HCT116 (cell line): ENCODE measurements around the gene GAB2. TPM values are rescaled to one million over a fixed set of nuclear protein-coding genes. Genes with fewer than 3 reads are reported as not detected.

Experiments used
- ATAC-seq: fragments of 200-7000 bp; cut with Tn5 transposase; 2 replicates; pipeline ENCODE4 v1.9.1; 2020; ENCODE audit warnings: mild to moderate bottlenecking, moderate library complexity
- BruUV-seq: library from RNA; stranded (reverse); fragments of 400-500 nt; replicated peaks from 2 replicates; lab custom pipeline; 2021; lab: Mats Ljungman, UMichigan
- CTCF ChIA-PET: fragments of 300-600 bp; sonication (Branson Sonifier 250); formaldehyde crosslinking; loops from one replicate; lab custom pipeline; 2021; ENCODE audit warnings: antibody characterized with exemption; lab: Charles Lee
- POLR2A ChIA-PET: fragments of 300-600, 350-600 bp; sonication (Branson Sonifier 250); formaldehyde crosslinking; loops from one replicate; lab custom pipeline; 2021; ENCODE audit warnings: antibody characterized with exemption; lab: Charles Lee
- RAD21 ChIA-PET, 2 experiments: fragments of 300-600 bp; sonication (Branson Sonifier 250); formaldehyde crosslinking; loops; one replicate each; lab custom pipeline; 2023; ENCODE audit warnings: low total read pairs in 2 of 2; ENCODE audit not compliant: uncharacterized antibody in 2 of 2, unreplicated experiment in 2 of 2, low non-redundant PET in 1 of 2; lab: Charles Lee
- DNase-seq: peaks from one replicate; pipeline ENCODE4 v3.0.0-alpha.2; 2010; ENCODE audit warnings: low read depth, low spot score
- H2AFZ ChIP-seq: fragments of 200-600 bp; shearing (Covaris generic), sonication (generic); 2 replicates; pipeline ENCODE4 v1.6.1; 2017; ENCODE audit warnings: low read depth, mixed run types, mixed read lengths, antibody characterized with exemption, low read length; ENCODE audit not compliant: poor library complexity, severe bottlenecking
- H3K27ac ChIP-seq: 2 replicates; pipeline ENCODE4 v1.5.1; 2012; ENCODE audit warnings: low read depth, low read length
- H3K27me3 ChIP-seq: fragments of 200-600 bp; sonication (generic); 2 replicates; pipeline ENCODE4 v1.6.1; 2016; ENCODE audit warnings: mixed run types, low read length, mixed read lengths; ENCODE audit not compliant: insufficient read depth
- H3K36me3 ChIP-seq, 2 experiments: fragments of 200-500 bp in 1 of 2; fragments of 200-600 bp in 1 of 2; sonication (Bioruptor generic) in 1 of 2; sonication (generic) in 1 of 2; 2 replicates each; pipeline versions ENCODE4 v1.5.1 to v1.6.1; 2014 to 2016; ENCODE audit warnings: low read length in 2 of 2, inconsistent platforms in 1 of 2, mixed read lengths in 1 of 2, mixed run types in 1 of 2; ENCODE audit not compliant: insufficient read depth in 2 of 2, control insufficient read depth in 1 of 2
- H3K4me1 ChIP-seq, 2 experiments: fragments of 200-600 bp in 1 of 2; sonication (generic) in 1 of 2; 2 replicates each; pipeline versions ENCODE4 v1.5.1 to v1.6.1; 2012 to 2017; ENCODE audit warnings: low read length in 2 of 2, inconsistent platforms in 1 of 2, mild to moderate bottlenecking in 1 of 2, mixed read lengths in 1 of 2, mixed run types in 1 of 2, moderate library complexity in 1 of 2; ENCODE audit not compliant: insufficient read depth in 2 of 2, control insufficient read depth in 1 of 2
- H3K4me2 ChIP-seq: fragments of 200-600 bp; sonication (generic); 2 replicates; pipeline ENCODE4 v1.6.1; 2017; ENCODE audit warnings: mixed run types, low read length, mixed read lengths
- H3K4me3 ChIP-seq, 2 experiments: fragments of 200-600 bp in 1 of 2; sonication (generic) in 1 of 2; replicated peaks in 1 of 2; 2 replicates each; pipeline ENCODE4 v1.5.1; 2011 to 2016; ENCODE audit warnings: low read length in 2 of 2, control low read depth in 1 of 2, low read depth in 1 of 2, mild to moderate bottlenecking in 1 of 2, mixed read lengths in 1 of 2, mixed run types in 1 of 2
- H3K79me2 ChIP-seq: fragments of 200-600 bp; sonication (generic); 2 replicates; pipeline ENCODE4 v1.6.1; 2017; ENCODE audit warnings: mild to moderate bottlenecking, mixed run types, low read length, moderate library complexity, mixed read lengths; ENCODE audit not compliant: insufficient read depth
- H3K9ac ChIP-seq: fragments of 200-600 bp; sonication (generic); 2 replicates; pipeline ENCODE4 v1.6.1; 2016; ENCODE audit warnings: low read length, mixed read lengths
- H3K9me2 ChIP-seq: fragments of 200-600 bp; sonication (generic), shearing (Covaris generic); 2 replicates; pipeline ENCODE4 v1.6.1; 2017; ENCODE audit warnings: mixed run types, mild to moderate bottlenecking, moderate library complexity; ENCODE audit not compliant: insufficient read depth
- H3K9me3 ChIP-seq, 2 experiments: fragments of 200-500 bp in 1 of 2; fragments of 200-600 bp in 1 of 2; sonication (Bioruptor generic) in 1 of 2; sonication (generic) in 1 of 2; 2 replicates each; pipeline ENCODE4 v1.6.1; 2014 to 2017; ENCODE audit warnings: low read length in 2 of 2, mixed read lengths in 2 of 2, inconsistent platforms in 1 of 2, low read depth in 1 of 2, mild to moderate bottlenecking in 1 of 2, mixed run types in 1 of 2, moderate library complexity in 1 of 2; ENCODE audit not compliant: control insufficient read depth in 1 of 2, insufficient read depth in 1 of 2
- H4K20me1 ChIP-seq: fragments of 200-600 bp; sonication (generic), shearing (Covaris generic); 2 replicates; pipeline ENCODE4 v1.6.1; 2017; ENCODE audit warnings: mixed run types, mild to moderate bottlenecking, moderate library complexity; ENCODE audit not compliant: insufficient read depth
- ATF3 ChIP-seq: IDR thresholded peaks from 2 replicates; pipeline ENCODE4 v1.6.1; 2012
- EGR1 ChIP-seq: IDR thresholded peaks from 2 replicates; pipeline ENCODE4 v1.6.1; 2012; ENCODE audit warnings: low read depth
- ELF1 ChIP-seq: IDR thresholded peaks from 2 replicates; pipeline ENCODE4 v1.6.1; 2012; ENCODE audit warnings: low read depth, borderline replicate concordance
- EZH2phosphoT487 ChIP-seq: fragments of 200-600 bp; IDR thresholded peaks from 2 replicates; pipeline ENCODE4 v1.6.1; 2018; ENCODE audit warnings: antibody characterized with exemption, borderline replicate concordance
- FOSL1 ChIP-seq: IDR thresholded peaks from 2 replicates; pipeline ENCODE4 v1.6.1; 2012; ENCODE audit warnings: low read depth
- MAX ChIP-seq: IDR thresholded peaks from 2 replicates; pipeline ENCODE4 v1.6.1; 2012
- POLR2A ChIP-seq: IDR thresholded peaks from 2 replicates; pipeline ENCODE4 v1.7.0; 2011; ENCODE audit warnings: borderline replicate concordance; ENCODE audit not compliant: insufficient read depth, insufficient read length; ENCODE audit errors: extremely low read depth
- RAD21 ChIP-seq: IDR thresholded peaks from 2 replicates; pipeline ENCODE4 v1.6.1; 2012; ENCODE audit warnings: low read depth, mild to moderate bottlenecking
- REST ChIP-seq: IDR thresholded peaks from 2 replicates; pipeline ENCODE4 v1.6.1; 2012; ENCODE audit warnings: low read depth
- SIN3A ChIP-seq: IDR thresholded peaks from 2 replicates; pipeline ENCODE4 v1.6.1; 2012; ENCODE audit warnings: low read depth
- SP1 ChIP-seq: IDR thresholded peaks from 2 replicates; pipeline ENCODE4 v1.6.1; 2012; ENCODE audit warnings: low read depth
- SRF ChIP-seq: IDR thresholded peaks from 2 replicates; pipeline ENCODE4 v1.6.1; 2012; ENCODE audit warnings: low read depth
- YY1 ChIP-seq: IDR thresholded peaks from 2 replicates; pipeline ENCODE4 v1.6.1; 2011; ENCODE audit warnings: low read length, low read depth, moderate library complexity, mild to moderate bottlenecking; ENCODE audit not compliant: insufficient replicate concordance; ENCODE audit errors: extremely low read depth
- ZBTB33 ChIP-seq: IDR thresholded peaks from 2 replicates; pipeline ENCODE4 v1.6.1; 2011; ENCODE audit warnings: mild to moderate bottlenecking, low read length, moderate library complexity; ENCODE audit not compliant: insufficient replicate concordance; ENCODE audit errors: extremely low read depth
- ZFX ChIP-seq: fragments of 450-650 bp; IDR thresholded peaks from 2 replicates; pipeline ENCODE4 v1.6.1; 2017
- ZNF274 ChIP-seq: fragments of 200-500 bp; sonication (Bioruptor generic); IDR thresholded peaks from 2 replicates; pipeline ENCODE4 v1.6.1; 2014; ENCODE audit warnings: mild to moderate bottlenecking, low read depth, low read length, inconsistent platforms
- intact Hi-C: fragments of 100-400 bp; cut with micrococcal nuclease; formaldehyde crosslinking; loops from 2 replicates; pipeline ENCODE4 v1.10.0; 2022
- total RNA-seq: library from RNA; stranded (reverse); gene quantifications from one replicate; pipeline ENCODE4 v1.2.1, GENCODE V29; 2021; ENCODE audit not compliant: unreplicated experiment

GAB2 gene
- total RNA-seq, 1 experiment from 2014 or later: 1.9 TPM

GRCh38 chr11:78256962-78257361, 160.7 kb downstream of the GAB2 start:
- H3K9me2 ChIP-seq: no peaks in the 10 kb centered on the region
- RAD21 ChIA-PET: no interaction called here
- no peaks in the 10 kb centered on the region for H3K36me3 ChIP-seq
- H3K27ac ChIP-seq: no peak overlapping the region
- H3K4me1 ChIP-seq: no peaks in the 10 kb centered on the region
- H3K27me3 ChIP-seq: no peaks in the 10 kb centered on the region
- no peaks in the 10 kb centered on the region for H3K79me2 ChIP-seq
- BruUV-seq: no TSS peak
- CTCF ChIA-PET: no interaction called here
- no peak overlapping the region for H3K4me2 ChIP-seq
- H4K20me1 ChIP-seq: no peaks in the 10 kb centered on the region
- POLR2A ChIA-PET: no interaction called here
- TF ChIP-seq ATF3 (no peak), SP1 (no peak)
- DNase-seq (no peak), ATAC-seq (no peak)
- H3K4me3 ChIP-seq: no peak overlapping the region
- no peak overlapping the region for H3K9ac ChIP-seq
- H2AFZ ChIP-seq: no peak overlapping the region
- intact Hi-C loops: no loop called here
- no peaks in the 10 kb centered on the region for H3K9me3 ChIP-seq

GRCh38 chr11:78255919-78256318, 161.7 kb downstream of the GAB2 start:
- H3K4me2 ChIP-seq: no peak overlapping the region
- RAD21 ChIA-PET: no interaction called here
- CTCF ChIA-PET: no interaction called here
- ATAC-seq: no peak
- no peaks in the 10 kb centered on the region for H3K27me3 ChIP-seq
- POLR2A ChIA-PET: no interaction called here
- intact Hi-C loops: no loop called here
- no peaks in the 10 kb centered on the region for H3K9me3 ChIP-seq
- BruUV-seq: no TSS peak
- H2AFZ ChIP-seq: no peak overlapping the region
- no peaks in the 10 kb centered on the region for H3K9me2 ChIP-seq
- H3K4me1 ChIP-seq: no peaks in the 10 kb centered on the region
- no peak overlapping the region for H3K9ac ChIP-seq
- H3K79me2 ChIP-seq: no peaks in the 10 kb centered on the region
- DNase-seq: no peak
- H3K27ac ChIP-seq: no peak overlapping the region
- H3K36me3 ChIP-seq: no peaks in the 10 kb centered on the region
- no peak for TF ChIP-seq EGR1
- TF ChIP-seq FOSL1: no peak
- TF ChIP-seq ZNF274: no peak
- no peak for TF ChIP-seq REST
- no peak for TF ChIP-seq POLR2A
- no peak for TF ChIP-seq YY1
- TF ChIP-seq SRF: no peak
- TF ChIP-seq EZH2phosphoT487: no peak
- no peak for TF ChIP-seq MAX
- TF ChIP-seq ELF1: no peak
- no peak for TF ChIP-seq SIN3A
- no peak for TF ChIP-seq ZFX
- TF ChIP-seq ZBTB33: no peak
- TF ChIP-seq RAD21: no peak
- no peak for TF ChIP-seq SP1
- no peak for TF ChIP-seq ATF3
- no peaks in the 10 kb centered on the region for H4K20me1 ChIP-seq
- no peak overlapping the region for H3K4me3 ChIP-seq
